NOMO-1 treated with dmso at 0.1 percent for 144 hours (cell line): ENCODE measurements around the gene PHEX.
"Not testable (repeated sequence)": the region's sequence is repeated elsewhere in the genome, so short reads cannot be mapped to it uniquely, and the experiment has no call there.

Source experiments
- DNase-seq: peaks from one replicate; lab custom pipeline; 2025; ENCODE audit not compliant: unreplicated experiment; lab: John Stamatoyannopoulos, UW

The PHEX gene

DNA sequence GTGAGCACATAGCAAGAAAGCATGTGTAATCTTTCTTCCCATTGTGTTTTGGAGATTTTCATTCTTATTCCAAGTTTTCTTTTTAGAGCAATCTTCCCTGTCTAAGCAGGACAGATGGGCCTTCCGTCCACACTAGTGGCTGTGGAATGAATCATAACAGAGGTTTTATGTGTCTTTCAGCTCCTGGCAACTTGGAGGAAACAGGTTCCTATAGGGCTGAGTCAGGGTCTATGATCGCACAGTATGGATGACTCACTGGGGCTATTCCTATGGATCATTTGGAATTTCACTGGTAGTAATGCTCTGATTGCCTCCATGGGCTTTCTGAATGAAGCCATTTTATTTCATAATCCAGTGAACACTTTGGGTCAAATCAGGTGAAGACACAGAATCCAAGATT is 188.8 kb downstream of the PHEX start:
- no peak for DNase-seq

DNA sequence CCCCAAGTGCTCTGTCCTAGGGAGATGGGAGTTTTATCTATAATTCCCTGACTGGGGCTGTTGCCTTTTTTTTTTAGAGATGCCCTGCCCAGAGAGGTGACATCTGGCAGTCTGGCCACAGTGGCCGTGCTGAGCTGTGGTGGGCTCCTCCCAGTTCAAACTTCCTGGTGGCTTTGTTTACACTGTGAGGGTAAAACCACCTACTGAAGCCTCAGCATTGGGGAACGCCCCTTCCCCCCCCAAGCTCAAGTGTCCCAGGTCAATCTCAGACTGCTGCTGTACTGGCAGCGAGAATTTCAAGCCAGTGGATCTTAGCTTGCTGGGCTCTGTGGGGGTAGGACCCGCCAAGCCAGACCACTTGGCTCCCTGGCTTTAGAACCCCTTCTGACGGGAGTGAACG is 202.3 kb downstream of the PHEX start:
- DNase-seq: no peak

DNA sequence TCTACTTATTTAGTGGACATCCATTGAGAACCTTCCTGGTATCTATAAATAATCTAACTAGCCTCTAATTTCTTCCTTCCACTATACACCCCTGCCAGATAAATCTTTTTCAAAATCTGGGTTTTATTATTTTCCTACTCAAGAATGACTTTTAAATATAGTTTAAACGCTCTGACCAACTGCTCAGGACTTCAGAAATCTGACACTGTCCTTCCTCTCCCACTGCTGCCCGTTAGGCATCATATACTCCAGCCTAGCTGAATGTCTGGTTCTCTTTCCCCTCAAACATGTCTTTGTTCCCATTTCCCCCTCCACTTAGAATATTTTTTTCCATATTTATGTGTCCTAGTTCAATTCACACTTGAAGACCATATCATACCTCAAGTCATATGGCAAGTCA is 205.4 kb downstream of the PHEX start:
- DNase-seq: no peak

DNA sequence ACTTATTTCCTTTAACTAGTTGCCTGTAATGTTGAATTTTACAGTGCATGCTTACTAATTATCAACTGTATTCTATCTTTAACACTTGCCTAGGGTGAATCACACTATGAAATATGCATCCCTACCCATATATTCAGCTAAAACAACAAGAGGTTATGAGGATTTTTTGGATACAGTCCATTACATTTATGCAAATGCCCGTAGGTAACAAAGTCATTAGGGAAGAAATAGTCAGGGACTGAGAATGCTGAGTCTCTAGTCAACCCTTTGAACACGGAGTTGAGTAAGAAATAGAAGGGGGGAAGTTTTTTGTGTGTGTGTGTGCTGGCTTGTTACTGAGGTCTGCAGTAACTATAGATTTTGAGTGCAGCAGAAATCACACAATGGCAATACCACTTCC is 214.5 kb downstream of the PHEX start:
- no peak for DNase-seq

DNA sequence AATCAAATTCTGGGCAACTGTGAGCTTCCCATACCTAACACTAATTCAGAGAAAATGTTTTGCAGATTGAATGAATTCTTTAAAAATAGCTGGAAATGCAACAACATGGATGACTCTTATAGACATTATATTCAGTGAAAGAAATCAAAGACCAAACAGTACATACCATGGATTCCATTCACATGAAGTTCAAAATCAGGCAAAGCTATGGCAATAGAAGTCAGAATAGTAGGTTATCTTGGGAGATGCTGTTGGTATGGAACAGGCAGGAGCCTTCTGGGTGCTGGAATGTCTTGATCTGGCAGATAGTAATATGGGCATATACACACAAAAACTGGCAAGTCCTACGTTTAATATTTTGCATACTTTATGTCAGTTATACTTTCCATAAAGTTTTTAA is 215.0 kb downstream of the PHEX start:
- no peak for DNase-seq

DNA sequence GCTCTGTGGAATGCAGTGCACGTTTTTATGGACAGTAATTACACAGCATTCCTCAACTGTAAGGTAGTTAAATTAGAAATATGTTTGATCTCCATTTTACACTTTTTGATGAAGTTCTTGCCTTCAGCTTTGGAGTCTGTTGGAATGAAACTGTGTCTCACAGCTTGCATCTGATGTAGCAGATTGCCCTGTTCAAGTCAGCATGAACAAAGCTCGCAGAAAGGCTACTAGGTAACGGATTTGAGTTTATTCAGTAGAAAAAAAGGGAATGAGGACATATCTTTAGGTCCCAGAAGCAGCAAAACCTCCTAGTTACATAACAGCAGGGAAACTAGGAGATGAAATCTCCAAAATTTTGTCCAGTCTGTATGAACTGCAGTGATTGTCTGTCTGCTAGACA is 216.3 kb downstream of the PHEX start:
- no peak for DNase-seq

DNA sequence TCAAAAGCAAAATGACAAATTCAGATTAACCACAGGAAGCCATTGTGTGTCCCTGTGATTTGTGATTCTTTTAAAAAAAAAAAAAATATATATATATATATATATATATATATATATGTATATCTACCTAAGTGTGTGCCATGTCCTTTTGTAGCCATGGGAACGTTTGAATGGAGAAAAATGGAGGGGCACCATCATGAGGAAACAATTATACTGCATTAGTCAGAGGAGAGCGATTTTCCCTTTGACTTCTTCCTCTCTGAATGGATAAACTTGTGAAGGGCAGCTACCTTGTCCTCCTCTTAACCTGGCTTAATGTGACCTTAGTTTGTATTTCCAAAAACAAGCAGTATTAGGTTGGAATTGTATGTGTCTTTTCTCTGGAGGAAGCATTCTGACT is 217.2 kb downstream of the PHEX start:
- no peak for DNase-seq

DNA sequence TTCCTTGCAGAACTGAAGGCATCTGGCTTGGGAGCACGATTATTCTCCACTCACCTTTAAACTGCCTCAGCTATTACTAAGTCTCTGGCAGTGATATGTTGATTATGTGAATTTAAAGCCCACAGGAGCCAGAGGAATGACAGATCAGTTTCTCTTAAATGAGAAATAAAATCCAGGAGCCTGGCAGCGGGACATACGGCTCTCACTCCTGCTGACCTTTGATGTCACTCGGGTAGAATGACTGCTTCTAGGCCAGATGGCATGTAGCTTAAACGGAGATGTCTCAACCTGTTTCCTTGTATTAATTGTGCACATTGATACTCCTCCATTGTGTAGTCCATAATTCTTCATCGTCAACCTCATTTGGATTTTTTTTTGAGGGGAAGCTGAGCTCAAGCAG is 236.6 kb downstream of the PHEX start:
- DNase-seq: no peak

DNA sequence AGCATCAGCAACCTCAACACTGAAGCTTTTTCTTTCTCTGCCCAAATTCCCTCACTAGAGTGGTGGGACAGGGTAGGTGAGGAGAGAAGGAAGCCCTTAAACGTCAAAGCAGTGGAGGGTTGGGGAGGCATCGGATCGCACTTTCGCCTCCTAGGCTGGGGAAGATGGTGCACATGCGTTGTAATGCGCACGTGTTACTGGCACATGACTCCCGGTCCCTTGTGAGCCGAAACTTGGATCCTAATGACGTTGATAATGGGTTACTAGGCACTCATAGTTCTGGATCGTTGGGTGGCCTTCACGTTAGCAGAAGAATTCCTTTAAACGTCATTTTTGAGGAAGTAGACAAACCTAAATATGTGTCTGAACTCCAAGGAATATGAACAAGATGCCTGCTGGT is 240.5 kb downstream of the PHEX start, which contains the start of gene CBLL2:
TSS of gene CBLL2 (plus strand) at position 301 of the 400 bp plus-strand sequence. CDS start at position 380, 79 bp downstream.
- DNase-seq: no peak

DNA sequence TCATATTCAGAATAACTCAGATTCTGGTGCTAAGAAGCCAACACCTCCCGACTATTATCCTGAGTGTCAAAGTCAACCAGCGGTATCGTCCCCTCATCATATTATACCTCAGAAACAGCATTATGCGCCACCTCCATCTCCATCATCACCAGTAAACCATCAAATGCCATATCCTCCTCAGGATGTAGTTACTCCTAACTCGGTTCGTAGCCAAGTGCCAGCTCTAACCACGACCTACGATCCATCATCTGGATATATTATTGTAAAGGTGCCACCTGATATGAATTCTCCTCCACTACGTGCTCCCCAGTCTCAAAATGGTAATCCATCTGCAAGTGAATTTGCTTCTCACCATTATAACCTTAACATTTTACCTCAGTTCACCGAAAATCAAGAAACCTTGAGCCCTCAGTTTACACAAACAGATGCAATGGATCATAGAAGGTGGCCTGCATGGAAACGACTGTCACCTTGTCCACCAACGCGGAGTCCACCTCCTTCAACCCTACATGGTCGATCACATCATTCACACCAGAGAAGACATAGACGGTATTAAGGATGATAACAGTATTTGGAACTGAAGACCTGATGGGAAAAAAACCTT is 241.7 kb downstream of the PHEX start:
- no peak for DNase-seq

DNA sequence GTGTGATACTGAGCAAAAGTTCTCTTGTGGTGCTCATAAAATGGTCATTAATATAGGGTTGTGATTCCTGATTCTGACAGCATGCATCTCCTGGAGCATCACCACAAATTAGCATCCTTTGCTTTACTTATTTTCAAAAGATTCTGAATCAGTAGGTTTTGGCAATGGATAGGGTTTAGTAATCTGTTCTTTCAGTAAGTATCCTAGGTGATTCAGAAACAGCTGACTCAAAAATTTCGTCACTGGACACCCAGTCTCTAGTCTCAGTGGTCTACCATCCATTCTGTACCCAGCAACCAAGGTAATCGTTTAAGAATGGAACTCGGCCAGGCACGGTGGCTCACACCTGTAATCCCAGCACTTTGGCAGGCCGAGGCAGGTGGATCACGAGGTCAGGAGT is 244.7 kb downstream of the PHEX start:
- no peak for DNase-seq

DNA sequence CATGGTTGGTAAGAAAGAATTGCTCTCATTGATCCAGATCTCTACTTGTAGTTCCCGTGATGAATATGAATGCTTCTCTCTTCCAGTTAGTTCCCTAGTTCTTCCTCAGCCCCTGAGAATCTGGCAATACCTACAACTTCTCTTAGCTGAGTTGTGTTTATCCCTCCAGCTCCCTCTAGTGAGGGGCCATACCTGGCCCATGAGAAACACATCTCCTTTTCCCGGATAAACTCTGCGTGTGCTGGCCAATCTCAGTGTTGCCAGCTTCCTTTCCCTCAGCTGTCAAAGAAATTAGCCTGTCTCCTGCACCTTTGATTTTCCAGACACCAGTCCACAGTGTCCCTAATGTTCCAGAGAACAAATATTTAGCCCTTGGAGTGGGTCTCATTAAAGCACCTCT is 246.2 kb downstream of the PHEX start:
- DNase-seq: no peak

DNA sequence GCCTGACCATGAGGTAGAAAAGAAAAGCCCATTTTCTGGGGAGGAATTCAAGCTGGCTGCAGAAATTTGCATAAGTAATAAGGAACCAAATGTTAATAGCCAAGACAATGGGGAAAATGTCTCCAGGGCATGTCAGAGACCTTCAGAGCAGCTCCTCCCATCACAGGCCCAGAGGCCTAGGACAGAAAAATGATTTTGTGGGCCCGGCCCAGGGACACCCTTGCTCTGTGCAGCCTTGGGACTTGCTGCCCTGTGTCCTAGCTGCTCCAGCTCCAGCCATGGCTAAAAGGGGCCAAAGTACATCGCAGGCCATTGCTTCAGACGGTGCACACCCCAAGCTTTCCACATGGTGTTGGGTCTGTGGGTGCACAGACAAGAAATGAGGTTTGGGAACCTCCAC is 257.1 kb downstream of the PHEX start:
- DNase-seq: not testable (repeated sequence)

DNA sequence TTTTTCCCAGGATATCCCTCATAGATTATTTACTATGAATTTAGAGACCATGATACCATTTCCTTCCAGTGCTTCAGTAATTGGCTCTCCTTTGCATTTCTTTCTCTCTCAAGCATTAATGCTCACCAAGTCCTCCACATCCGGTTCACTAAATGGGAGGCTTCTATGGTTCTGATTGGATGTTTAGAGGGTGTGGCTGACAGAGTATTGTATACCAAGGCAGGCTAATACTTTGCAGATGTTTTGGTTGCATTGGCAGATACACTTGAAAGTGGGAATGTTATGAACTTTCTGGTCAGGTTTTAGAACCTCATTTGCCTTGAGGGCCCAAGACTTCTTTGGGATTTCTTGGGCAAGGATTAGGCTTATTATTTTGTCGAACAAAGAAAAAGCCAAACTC is 264.7 kb downstream of the PHEX start:
- DNase-seq: no peak

DNA sequence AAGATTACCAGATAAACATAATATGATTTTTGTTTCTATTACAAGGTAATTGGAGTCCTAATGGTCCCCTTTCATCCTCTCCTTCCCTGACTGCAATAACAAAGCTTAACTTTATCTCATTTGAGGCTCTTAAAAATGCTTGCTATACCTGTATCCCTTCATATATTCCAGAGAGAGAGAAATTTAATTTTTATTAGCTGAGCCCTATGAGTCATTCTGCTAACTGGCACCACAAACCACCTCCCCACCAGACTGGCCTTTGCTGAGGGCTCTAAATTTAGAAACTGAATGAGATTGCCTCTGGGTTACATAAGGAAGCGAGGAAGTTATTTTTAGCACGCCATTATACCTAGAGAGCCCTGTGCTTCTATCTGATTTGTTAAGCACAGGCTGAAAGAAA is 268.0 kb downstream of the PHEX start:
- peak; percentile 73 for DNase-seq
